ENCODE results near the gene ZNF462. TPM values are rescaled to one million over a fixed set of nuclear protein-coding genes. Genes with fewer than 3 reads are reported as not detected.

ZNF462 gene
- total RNA-seq, 1 experiment from 2014 or later = 121 TPM

- Mint-ChIP-seq H3K36me3 (peaks cover 3% of the 10 kb centered on the region; the same call in 1 of the 2 replicates), H3K9me3 (peaks cover 12% of the 10 kb centered on the region), H3K27ac (no peak overlapping the region), H3K4me3 (no peak overlapping the region), H3K27me3 (ENCODE audit: low read depth) (peaks cover 6% of the 10 kb centered on the region), H3K4me1 (no peaks in the 10 kb centered on the region; the same call in 1 of the 2 replicates)
- POLR2A ChIA-PET = no interaction called here
- DNase-seq (ENCODE audit: low spot score) (no peak), ATAC-seq (no peak)
- CTCF ChIA-PET = no interaction called here
- no peak for TF ChIP-seq ETV6 (CRISPR knock-in tag; IDR thresholded peaks at IDR 0.05)
Measured at GRCh38 chr9:107036367-107036766, 173.4 kb downstream of the ZNF462 start.

DNA sequence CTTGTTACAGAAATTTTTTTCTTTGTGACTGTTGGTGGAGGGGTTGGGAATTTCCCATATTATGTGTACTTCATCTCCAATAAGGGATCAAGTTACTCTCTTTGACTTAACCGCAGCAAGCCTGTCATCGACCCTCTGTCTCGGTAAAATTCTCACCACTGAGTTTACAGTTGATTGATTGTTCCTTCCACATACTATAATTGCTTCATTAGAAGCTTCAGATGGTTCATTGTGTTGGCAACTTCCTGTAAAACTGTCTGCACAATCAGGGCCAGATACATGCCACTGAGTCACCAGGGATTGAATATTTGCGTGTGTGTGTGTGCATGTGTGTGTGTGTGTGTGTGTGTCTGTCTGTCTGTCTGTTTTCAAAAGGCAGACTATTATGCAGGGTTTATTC is 176.6 kb downstream of the ZNF462 start:
- DNase-seq (ENCODE audit: low spot score) (no peak), ATAC-seq (no peak)
- Mint-ChIP-seq H3K4me1 (peaks cover 7% of the 10 kb centered on the region), H3K27ac (no peak overlapping the region), H3K36me3 (no peaks in the 10 kb centered on the region), H3K27me3 (ENCODE audit: low read depth) (peaks cover 3% of the 10 kb centered on the region), H3K4me3 (no peak overlapping the region), H3K9me3 (no peaks in the 10 kb centered on the region)
- TF ChIP-seq, protein P1, sequence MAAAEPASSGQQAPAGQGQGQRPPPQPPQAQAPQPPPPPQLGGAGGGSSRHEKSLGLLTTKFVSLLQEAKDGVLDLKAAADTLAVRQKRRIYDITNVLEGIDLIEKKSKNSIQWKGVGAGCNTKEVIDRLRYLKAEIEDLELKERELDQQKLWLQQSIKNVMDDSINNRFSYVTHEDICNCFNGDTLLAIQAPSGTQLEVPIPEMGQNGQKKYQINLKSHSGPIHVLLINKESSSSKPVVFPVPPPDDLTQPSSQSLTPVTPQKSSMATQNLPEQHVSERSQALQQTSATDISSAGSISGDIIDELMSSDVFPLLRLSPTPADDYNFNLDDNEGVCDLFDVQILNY (CRISPR knock-in tag; IDR thresholded peaks at IDR 0.05) = no peak
- TF ChIP-seq PREB (CRISPR knock-in tag; IDR thresholded peaks at IDR 0.05; ENCODE audit: borderline replicate concordance) = no peak
- no peak for TF ChIP-seq ELF4 (CRISPR knock-in tag; IDR thresholded peaks at IDR 0.05; ENCODE audit: low read depth)
- CTCF ChIA-PET = no interaction called here
- POLR2A ChIA-PET = no interaction called here

- peaks cover 3% of the 10 kb centered on the region; the same call in 1 of the 2 replicates for H3K9me3 Mint-ChIP-seq
- peaks cover 7% of the 10 kb centered on the region for H3K4me1 Mint-ChIP-seq
- no peak overlapping the region for H3K4me3 Mint-ChIP-seq
- H3K27me3 Mint-ChIP-seq (ENCODE audit: low read depth) = no peaks in the 10 kb centered on the region; the same call in 1 of the 2 replicates
- DNase-seq (ENCODE audit: low spot score) = no peak
- CTCF ChIA-PET = no interaction called here
- no peak for ATAC-seq
- H3K36me3 Mint-ChIP-seq = no peaks in the 10 kb centered on the region
- POLR2A ChIA-PET = no interaction called here
- no peak overlapping the region for H3K27ac Mint-ChIP-seq
- TF ChIP-seq, protein P2, sequence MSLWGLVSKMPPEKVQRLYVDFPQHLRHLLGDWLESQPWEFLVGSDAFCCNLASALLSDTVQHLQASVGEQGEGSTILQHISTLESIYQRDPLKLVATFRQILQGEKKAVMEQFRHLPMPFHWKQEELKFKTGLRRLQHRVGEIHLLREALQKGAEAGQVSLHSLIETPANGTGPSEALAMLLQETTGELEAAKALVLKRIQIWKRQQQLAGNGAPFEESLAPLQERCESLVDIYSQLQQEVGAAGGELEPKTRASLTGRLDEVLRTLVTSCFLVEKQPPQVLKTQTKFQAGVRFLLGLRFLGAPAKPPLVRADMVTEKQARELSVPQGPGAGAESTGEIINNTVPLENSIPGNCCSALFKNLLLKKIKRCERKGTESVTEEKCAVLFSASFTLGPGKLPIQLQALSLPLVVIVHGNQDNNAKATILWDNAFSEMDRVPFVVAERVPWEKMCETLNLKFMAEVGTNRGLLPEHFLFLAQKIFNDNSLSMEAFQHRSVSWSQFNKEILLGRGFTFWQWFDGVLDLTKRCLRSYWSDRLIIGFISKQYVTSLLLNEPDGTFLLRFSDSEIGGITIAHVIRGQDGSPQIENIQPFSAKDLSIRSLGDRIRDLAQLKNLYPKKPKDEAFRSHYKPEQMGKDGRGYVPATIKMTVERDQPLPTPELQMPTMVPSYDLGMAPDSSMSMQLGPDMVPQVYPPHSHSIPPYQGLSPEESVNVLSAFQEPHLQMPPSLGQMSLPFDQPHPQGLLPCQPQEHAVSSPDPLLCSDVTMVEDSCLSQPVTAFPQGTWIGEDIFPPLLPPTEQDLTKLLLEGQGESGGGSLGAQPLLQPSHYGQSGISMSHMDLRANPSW (CRISPR knock-in tag; conservative IDR thresholded peaks at IDR 0.05; ENCODE audit: low read depth) = no peak
- TF ChIP-seq GABPB1 (CRISPR knock-in tag; IDR thresholded peaks at IDR 0.05) = no peak
- no peak for TF ChIP-seq TP53 (CRISPR knock-in tag; IDR thresholded peaks at IDR 0.05)
- TF ChIP-seq, protein P3, sequence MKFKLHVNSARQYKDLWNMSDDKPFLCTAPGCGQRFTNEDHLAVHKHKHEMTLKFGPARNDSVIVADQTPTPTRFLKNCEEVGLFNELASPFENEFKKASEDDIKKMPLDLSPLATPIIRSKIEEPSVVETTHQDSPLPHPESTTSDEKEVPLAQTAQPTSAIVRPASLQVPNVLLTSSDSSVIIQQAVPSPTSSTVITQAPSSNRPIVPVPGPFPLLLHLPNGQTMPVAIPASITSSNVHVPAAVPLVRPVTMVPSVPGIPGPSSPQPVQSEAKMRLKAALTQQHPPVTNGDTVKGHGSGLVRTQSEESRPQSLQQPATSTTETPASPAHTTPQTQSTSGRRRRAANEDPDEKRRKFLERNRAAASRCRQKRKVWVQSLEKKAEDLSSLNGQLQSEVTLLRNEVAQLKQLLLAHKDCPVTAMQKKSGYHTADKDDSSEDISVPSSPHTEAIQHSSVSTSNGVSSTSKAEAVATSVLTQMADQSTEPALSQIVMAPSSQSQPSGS (CRISPR knock-in tag; IDR thresholded peaks at IDR 0.05; ENCODE audit: borderline replicate concordance, low read depth) = no peak
- no peak for TF ChIP-seq ZNF121 (CRISPR knock-in tag; IDR thresholded peaks at IDR 0.05)
- TF ChIP-seq GRHL2 (CRISPR knock-in tag; IDR thresholded peaks at IDR 0.05; ENCODE audit: insufficient replicate concordance, severe bottlenecking) = no peak
- TF ChIP-seq RELA (CRISPR knock-in tag; IDR thresholded peaks at IDR 0.05; ENCODE audit: borderline replicate concordance) = no peak
- no peak for TF ChIP-seq ZNF416 (CRISPR knock-in tag; IDR thresholded peaks at IDR 0.05)
- TF ChIP-seq, protein P4, sequence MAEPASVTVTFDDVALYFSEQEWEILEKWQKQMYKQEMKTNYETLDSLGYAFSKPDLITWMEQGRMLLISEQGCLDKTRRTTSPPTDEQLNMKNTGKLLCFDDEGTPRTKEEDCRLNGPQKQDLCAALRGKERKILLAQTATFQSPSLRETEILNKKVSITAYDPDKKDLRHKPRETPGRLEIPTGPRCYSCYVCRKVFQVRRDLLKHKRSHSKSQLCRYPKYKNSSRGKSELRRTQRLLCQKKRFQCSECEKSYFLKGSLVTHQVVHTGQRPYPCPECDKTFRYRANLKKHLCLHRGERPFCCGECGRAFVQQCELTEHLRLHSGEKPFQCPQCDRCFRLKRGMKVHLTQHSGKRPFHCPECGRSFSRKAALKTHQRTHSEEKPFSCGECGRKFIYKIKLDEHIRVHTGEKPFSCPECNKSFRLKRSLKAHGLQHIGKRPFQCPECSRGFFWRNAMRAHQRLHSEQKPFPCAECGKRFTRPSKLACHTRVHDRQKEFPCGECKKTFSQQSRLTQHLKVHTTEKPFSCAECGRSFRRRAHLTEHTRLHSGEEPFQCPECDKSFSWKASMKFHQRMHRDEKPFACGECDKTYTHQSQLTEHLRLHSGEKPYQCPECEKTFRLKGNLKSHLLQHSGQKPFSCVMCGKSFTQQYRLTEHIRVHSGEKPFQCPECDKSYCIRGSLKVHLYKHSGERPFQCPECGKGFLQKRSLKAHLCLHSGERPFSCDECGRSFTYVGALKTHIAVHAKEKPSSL (CRISPR knock-in tag; conservative IDR thresholded peaks at IDR 0.05) = no peak
- no peak for TF ChIP-seq SP1 (CRISPR knock-in tag; conservative IDR thresholded peaks at IDR 0.05)
- no peak for TF ChIP-seq ZNF232 (CRISPR knock-in tag; IDR thresholded peaks at IDR 0.05)
- no peak for TF ChIP-seq ELF4 (CRISPR knock-in tag; IDR thresholded peaks at IDR 0.05; ENCODE audit: low read depth)
- TF ChIP-seq EMX1 (CRISPR knock-in tag; IDR thresholded peaks at IDR 0.05) = no peak
- no peak for TF ChIP-seq MLX (CRISPR knock-in tag; IDR thresholded peaks at IDR 0.05)
Measured at GRCh38 chr9:107042606-107043005, 179.6 kb downstream of the ZNF462 start.
